Parathyroid adenoma (tissue), 2 donors: ENCODE data around the gene GLYR1.

Experiments
- H2AFZ ChIP-seq: fragments of 300-600 bp; sonication (generic); one replicate; pipeline ENCODE4 v1.7.0; 2017; ENCODE audit warnings: antibody characterized with exemption, mild to moderate bottlenecking
- H3K27ac ChIP-seq: fragments of 300-600 bp; sonication (generic); one replicate; pipeline ENCODE4 v1.7.0; 2017
- H3K27me3 ChIP-seq: fragments of 300-600 bp; sonication (generic); one replicate; pipeline ENCODE4 v1.7.0; 2017; ENCODE audit warnings: low read length; ENCODE audit not compliant: control insufficient read depth, insufficient read depth
- H3K36me3 ChIP-seq: fragments of 300-600 bp; sonication (generic); one replicate; pipeline ENCODE4 v1.7.0; 2017; ENCODE audit warnings: low read length; ENCODE audit not compliant: control insufficient read depth, insufficient read depth
- H3K4me1 ChIP-seq: fragments of 300-600 bp; sonication (generic); one replicate; pipeline ENCODE4 v1.7.0; 2017; ENCODE audit warnings: control low read depth
- H3K4me2 ChIP-seq: fragments of 300-600 bp; sonication (generic); one replicate; pipeline ENCODE4 v1.7.0; 2017; ENCODE audit warnings: low read length
- H3K4me3 ChIP-seq: fragments of 300-600 bp; sonication (generic); one replicate; pipeline ENCODE4 v1.7.0; 2017; ENCODE audit warnings: low read depth, low read length
- H3K79me2 ChIP-seq: fragments of 300-600 bp; sonication (generic); one replicate; pipeline ENCODE4 v1.7.0; 2017; ENCODE audit warnings: control low read depth
- H3K9ac ChIP-seq: fragments of 300-600 bp; sonication (generic); one replicate; pipeline ENCODE4 v1.7.0; 2017; ENCODE audit warnings: mild to moderate bottlenecking
- H3K9me3 ChIP-seq: fragments of 300-600 bp; sonication (generic); one replicate; pipeline ENCODE4 v1.7.0; 2017; ENCODE audit warnings: low read length; ENCODE audit not compliant: control insufficient read depth
- TF ChIP-seq, protein P1 (sequence below): fragments of 300-600 bp; sonication (generic); IDR thresholded peaks from one replicate; pipeline ENCODE4 v1.7.0; 2017; ENCODE audit warnings: antibody characterized with exemption, mild to moderate bottlenecking
- donor health status: primary hyperparathyroidism.

The GLYR1 gene

GRCh38 chr16:4825196-4825595 lies 21.9 kb downstream of the GLYR1 start:
- TF ChIP-seq, protein P1, sequence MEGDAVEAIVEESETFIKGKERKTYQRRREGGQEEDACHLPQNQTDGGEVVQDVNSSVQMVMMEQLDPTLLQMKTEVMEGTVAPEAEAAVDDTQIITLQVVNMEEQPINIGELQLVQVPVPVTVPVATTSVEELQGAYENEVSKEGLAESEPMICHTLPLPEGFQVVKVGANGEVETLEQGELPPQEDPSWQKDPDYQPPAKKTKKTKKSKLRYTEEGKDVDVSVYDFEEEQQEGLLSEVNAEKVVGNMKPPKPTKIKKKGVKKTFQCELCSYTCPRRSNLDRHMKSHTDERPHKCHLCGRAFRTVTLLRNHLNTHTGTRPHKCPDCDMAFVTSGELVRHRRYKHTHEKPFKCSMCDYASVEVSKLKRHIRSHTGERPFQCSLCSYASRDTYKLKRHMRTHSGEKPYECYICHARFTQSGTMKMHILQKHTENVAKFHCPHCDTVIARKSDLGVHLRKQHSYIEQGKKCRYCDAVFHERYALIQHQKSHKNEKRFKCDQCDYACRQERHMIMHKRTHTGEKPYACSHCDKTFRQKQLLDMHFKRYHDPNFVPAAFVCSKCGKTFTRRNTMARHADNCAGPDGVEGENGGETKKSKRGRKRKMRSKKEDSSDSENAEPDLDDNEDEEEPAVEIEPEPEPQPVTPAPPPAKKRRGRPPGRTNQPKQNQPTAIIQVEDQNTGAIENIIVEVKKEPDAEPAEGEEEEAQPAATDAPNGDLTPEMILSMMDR, result no peak
- Histone ChIP-seq H3K36me3 (no peaks in the 10 kb centered on the region), H3K4me3 (no peak overlapping the region), H3K27ac (no peak overlapping the region), H2AFZ (no peak overlapping the region), H3K27me3 (no peaks in the 10 kb centered on the region), H3K9ac (no peak overlapping the region), H3K79me2 (peaks cover 23% of the 10 kb centered on the region), H3K4me2 (no peak overlapping the region), H3K4me1 (no peaks in the 10 kb centered on the region), H3K9me3 (no peaks in the 10 kb centered on the region)

GRCh38 chr16:4820652-4821051 lies 26.4 kb downstream of the GLYR1 start:
- Histone ChIP-seq H2AFZ (no peak overlapping the region), H3K9me3 (no peaks in the 10 kb centered on the region), H3K9ac (no peak overlapping the region), H3K27ac (no peak overlapping the region), H3K4me2 (no peak overlapping the region), H3K4me1 (no peaks in the 10 kb centered on the region), H3K4me3 (no peak overlapping the region), H3K27me3 (no peaks in the 10 kb centered on the region), H3K79me2 (peaks cover 3% of the 10 kb centered on the region), H3K36me3 (no peaks in the 10 kb centered on the region)
- TF ChIP-seq, protein P1, result no peak

DNA sequence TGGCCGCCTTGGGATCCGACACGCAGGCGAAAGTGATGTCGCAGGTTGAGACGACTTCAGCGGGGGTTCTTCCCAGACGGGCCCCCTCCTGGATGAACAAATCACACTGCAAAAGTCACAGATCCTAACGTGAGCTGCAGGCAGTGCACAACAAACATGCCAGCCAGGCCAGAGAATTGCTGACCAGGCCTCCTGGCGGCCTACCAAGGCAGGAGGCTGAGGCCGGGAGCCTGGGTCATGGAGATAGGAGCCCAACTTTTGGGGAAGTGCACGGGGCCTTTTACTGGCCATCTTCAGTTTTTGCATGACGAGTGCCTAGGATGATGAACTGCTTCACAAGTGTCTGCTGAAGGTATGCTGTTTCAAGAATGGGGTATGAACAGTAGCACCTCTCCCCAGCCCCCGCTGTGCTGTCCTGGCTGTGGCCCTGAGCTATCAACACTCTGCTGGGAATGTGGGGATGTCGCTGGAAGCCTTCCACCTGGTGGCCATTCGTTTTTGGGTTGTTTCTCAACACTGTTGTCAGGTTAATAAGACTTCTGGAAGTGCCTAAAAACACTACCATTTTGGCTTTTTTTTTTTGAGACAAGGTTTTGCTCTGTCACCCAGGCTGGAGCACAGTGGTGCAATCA lies 32.4 kb downstream of the GLYR1 start:
- Histone ChIP-seq H3K4me2 (peak overlapping the region; percentile 56), H3K4me3 (peak overlapping the region; percentile 14), H2AFZ (no peak overlapping the region), H3K79me2 (no peaks in the 10 kb centered on the region), H3K27ac (peak overlapping the region; percentile 65), H3K36me3 (no peaks in the 10 kb centered on the region), H3K4me1 (peaks cover 16% of the 10 kb centered on the region), H3K9me3 (no peaks in the 10 kb centered on the region), H3K27me3 (no peaks in the 10 kb centered on the region), H3K9ac (no peak overlapping the region)
- TF ChIP-seq, protein P1, result no peak

DNA sequence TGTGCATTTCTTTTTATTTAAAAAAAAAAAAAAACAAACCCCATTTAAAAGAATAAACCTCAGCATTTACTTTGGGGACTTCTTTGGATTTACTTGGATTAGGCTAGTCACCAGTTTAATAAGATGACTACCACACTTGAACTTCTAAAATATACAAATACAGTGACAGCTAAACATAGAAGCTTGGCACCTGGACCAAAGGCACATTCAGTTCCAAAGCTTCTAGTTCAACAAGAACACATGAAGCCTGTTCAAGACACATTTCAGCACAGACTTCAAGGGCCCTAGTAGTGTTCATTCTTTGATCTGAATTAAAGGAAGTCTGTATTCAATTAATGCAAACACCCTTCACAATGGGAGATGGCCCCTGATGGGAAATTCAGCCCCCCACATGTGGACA lies 33.0 kb downstream of the GLYR1 start:
- Histone ChIP-seq H2AFZ (no peak overlapping the region), H3K36me3 (no peaks in the 10 kb centered on the region), H3K27ac (peak overlapping the region; percentile 65), H3K79me2 (no peaks in the 10 kb centered on the region), H3K27me3 (no peaks in the 10 kb centered on the region), H3K4me2 (peak overlapping the region; percentile 56), H3K9me3 (no peaks in the 10 kb centered on the region), H3K4me1 (peaks cover 16% of the 10 kb centered on the region), H3K4me3 (peak overlapping the region; percentile 14), H3K9ac (no peak overlapping the region)
- TF ChIP-seq, protein P1, result no peak
